Measurements from ENCODE around the gene SNX20.

The SNX20 gene

DNA sequence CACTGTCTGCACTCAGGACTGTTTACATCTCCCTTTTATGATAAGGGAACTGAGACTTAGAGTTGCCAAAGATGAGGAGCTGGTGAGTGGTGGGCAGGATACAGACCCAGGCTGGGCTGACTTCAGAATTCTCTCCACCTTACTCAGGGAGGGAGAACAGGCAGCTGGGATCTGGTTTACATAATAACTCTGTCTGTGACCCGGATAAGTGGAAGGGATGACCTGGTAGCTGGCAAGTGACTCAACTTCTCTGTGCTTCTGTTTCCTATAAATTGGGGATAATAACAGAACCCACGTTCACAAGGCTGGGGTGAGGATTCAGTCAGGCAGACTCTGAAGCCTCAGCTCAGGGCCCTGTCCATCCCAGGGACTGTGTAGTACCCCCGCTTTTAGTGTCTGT, 2.6 kb downstream of the SNX20 start:
- DNase-seq, result no peak

GRCh38 chr16:50677351-50677750, 3.8 kb downstream of the SNX20 start:
- no peak for DNase-seq

- DNase-seq, result no peak
These were observed 4.4 kb downstream of the SNX20 start for GRCh38 chr16:50676684-50677225.

GRCh38 chr16:50675686-50676610, 5.2 kb downstream of the SNX20 start:
- no peak for DNase-seq

DNA sequence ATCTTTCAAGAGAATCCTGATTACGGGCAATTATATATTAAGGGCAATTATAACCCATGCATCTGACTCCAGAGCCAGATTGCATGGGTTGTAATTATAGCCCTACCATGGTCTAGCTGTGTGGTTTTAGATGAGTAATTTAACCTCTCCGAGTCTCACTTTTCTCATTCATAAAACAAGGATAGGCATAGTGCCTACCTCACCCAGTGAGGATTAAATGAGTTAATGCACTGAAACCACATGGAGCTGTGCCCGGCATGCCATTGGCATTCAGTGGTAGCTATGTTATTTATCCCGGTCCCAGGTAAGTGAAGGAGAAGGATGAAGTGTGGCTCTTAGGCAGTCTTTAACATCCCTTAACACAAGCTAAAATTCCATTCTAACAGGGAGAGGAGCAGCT, 6.3 kb downstream of the SNX20 start:
- DNase-seq, result no peak

DNA sequence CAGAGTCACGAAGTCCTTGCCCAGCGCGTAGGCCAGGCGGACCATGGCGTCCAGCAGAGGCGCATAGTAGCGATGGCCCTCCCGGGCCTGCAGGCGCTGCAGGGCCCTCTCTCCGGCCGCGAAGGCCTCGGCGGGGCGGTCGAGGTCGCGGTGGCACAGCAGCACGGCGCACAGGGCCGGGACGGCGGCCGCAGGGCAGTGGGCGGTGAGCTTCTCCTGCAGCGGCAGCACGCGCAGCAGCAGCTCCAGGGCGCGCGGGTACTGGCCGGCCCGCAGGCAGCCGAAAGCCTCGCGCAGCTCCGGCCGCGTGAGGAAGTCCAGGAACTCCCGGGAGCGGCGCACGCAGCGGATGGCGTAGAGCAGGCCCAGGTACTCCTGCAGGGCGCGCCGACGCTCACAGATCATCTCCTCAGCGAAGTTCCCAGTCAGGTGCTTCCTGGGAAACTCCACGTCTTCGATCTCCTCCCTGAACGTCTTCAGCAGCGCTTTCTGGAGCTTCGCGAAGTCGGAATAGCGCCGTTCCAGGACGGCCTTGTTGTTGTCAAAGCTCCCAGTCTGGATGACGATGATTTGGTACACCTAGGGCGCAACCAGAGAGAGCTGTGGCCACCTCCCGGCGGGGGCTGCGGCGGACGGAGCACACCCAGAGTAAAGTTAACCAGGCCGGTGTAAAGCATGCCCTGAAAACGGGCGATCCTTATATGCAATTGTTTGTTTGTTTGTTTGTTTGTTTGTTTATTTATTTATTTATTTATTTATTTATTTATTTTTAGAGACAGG, 7.4 kb downstream of the SNX20 start:
- DNase-seq, result no peak

DNA sequence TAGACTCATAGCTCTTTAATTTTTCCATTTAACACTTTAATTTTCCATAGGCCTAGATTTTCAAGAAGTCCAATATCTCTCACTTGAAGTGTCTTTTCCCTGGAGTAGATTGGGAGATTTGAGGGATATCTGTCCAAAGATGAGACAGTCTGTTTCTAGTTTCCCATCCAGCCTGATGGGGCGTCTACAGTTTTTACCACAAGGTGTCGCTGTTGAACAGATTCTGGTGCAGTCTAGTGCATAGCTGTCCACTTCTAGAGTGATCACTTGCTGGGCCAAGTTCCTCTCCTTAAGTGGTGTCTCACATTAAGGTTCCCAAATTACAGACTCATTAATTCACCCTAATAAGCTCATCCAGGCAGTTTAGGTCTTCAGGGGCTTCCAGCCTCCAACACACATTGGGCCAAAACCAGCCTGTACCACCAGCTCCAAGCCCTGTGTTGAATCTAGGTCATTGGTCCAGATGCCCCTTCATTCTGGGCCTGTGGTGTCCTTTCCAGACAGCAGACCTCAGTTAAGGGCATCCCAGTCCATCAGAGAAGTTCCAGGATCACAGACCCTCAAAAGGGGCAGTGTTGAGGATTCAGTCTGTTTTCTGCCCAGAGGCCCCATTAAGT, 9.4 kb downstream of the SNX20 start:
- no peak for DNase-seq

- no peak for DNase-seq
These were observed 10.6 kb downstream of the SNX20 start for GRCh38 chr16:50670476-50670875.

- no peak for DNase-seq
These were observed 11.4 kb downstream of the SNX20 start for GRCh38 chr16:50669741-50670140.

DNA sequence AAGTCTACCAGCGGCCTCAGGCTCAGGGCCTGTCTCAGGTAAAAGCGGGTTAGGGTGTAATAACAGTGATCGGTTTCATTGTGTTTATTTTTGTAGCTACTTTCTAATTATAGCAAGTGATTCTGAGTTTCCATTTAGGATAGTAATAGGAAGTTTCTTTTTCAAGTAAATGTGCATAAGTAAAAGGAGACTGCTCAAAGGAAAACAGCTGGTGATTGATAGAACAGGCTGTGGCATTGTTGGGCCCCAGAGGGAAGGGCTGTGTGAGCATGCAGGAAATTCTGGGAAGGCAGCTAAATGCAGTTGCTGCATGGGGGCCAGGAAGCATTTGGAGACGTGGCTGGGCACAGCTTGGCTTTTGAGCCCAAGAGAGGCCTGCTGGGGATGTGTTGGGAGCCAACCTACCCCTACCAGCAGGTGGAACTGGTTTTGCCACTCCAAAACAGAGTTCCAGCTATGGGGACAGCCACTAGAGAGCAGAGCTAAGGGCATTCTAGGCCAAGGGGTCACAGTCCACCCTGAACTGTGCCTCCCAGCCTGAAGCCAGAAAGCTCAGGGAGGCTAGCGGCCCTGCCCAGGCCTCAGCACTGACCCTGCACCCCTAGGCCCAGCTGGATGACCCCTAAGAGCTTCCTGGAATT, 12.6 kb downstream of the SNX20 start:
- no peak for DNase-seq

DNA sequence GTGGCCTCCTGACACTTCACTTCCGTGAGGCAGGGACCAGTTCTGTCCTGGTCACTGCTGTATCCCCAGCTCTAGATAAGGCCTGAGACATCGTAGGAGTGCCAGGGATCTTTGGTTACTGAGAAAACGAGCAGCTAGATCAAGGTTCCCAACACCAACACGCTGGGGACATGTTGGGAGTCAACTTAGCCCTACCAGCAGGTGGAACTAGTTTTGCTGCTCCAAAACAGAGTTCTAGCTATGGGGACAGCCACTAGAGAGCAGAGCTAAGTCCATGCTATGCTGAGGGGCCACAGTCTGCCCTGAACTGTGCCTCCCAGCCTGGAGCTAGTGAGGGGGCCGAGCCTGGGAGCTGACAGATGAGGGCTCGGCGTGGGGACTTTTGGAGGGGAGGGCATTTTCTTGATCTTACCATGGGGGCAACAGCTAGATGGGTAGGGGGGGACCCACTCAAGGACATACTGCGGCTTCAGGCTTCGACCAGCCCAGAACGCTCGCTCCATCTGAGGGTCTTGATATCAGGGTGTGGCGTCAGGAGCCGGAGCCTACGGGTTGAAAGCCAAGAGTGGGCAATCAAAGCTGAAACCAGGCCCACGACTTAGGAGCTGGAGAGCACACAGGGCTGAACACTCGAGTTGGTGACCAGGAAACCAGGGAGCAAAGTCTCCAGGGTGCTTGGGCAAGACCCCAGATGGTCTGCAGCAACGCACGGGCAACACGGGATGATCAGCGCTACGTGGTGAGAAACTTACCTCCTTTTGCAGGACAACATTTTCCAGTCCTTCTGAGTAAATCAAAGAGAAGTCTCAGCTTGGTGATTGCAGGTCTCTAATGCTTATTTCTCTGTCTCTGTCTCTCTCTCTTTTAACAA, 13.4 kb downstream of the SNX20 start:
- DNase-seq, result no peak

GRCh38 chr16:50666658-50667496, 14.2 kb downstream of the SNX20 start:
- no peak for DNase-seq

DNA sequence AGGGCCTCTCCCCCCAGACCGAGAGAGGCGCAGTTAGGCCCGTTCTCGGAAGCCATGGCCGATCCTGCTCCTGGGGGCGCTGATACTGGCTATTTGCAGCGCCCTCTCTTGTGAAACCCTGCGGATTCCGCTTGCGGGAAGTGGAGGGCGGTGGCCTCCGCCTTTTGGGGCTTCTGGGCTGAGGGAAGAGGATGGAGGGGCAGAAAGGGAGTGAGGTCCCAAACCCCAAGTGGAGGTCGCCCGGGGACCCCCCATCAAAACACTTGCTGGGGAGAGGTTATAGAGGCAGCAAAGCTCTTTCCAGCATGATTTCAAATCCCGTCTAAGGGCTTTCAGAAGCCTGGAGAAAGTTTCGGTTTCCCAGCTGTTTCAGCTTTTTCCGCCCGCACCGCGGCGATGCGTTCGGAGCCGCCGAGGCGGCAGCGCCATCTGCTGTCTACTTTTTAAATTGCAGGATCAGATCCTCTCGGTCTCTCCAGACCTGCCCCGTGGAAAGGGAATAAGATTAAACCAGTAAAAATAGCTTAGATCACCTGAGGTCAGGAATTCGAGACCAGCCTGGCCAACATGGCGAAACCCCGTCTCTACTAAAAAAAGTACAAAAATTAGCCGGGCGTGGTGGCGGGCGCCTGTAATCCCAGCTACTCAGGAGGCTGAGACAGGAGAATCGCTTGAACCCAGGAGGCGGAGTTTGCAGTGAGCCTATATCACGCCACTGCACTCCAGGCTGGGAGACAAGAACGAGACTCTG, 15.8 kb downstream of the SNX20 start:
- no peak for DNase-seq

GRCh38 chr16:50664270-50664669, 16.8 kb downstream of the SNX20 start:
- no peak for DNase-seq

GRCh38 chr16:50662306-50662940, 18.7 kb downstream of the SNX20 start:
- DNase-seq, result no peak

GRCh38 chr16:50659806-50660205, 21.3 kb downstream of the SNX20 start:
- no peak for DNase-seq

GRCh38 chr16:50657241-50657640, 23.9 kb downstream of the SNX20 start:
- DNase-seq, result no peak

- no peak for DNase-seq
These were observed 25.5 kb downstream of the SNX20 start for GRCh38 chr16:50655558-50656055.
